ENCODE measurements around the gene CCDC91. TPM values are rescaled to one million over a fixed set of nuclear protein-coding genes. Genes with fewer than 3 reads are reported as not detected.
A peak's percentile ranks its signal among the peaks of the same experiment; 100 is the strongest.

The CCDC91 gene
- total RNA-seq, 2 experiments from 2014 or later, result 52.9 to 55.3 TPM

DNA sequence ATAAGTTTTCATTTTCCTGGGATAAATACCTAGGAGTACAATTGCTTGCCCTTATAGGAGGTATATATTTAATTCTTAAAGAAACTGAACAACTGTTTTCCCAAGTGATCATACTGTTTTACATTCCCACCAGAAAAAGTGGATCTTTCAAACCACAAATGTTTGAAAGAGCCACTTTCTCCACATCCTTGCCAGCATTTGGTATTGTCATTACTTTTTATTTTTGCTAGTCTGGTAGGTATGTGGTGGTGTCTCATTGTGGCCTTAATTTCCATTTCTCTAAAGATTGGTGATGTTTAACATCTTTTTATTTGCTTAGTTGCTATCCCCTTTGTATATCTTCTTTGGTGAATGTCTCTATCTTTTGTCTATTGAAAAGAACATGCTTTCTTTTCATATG lies 50.6 kb downstream of the CCDC91 start:
- TF ChIP-seq, protein P1, sequence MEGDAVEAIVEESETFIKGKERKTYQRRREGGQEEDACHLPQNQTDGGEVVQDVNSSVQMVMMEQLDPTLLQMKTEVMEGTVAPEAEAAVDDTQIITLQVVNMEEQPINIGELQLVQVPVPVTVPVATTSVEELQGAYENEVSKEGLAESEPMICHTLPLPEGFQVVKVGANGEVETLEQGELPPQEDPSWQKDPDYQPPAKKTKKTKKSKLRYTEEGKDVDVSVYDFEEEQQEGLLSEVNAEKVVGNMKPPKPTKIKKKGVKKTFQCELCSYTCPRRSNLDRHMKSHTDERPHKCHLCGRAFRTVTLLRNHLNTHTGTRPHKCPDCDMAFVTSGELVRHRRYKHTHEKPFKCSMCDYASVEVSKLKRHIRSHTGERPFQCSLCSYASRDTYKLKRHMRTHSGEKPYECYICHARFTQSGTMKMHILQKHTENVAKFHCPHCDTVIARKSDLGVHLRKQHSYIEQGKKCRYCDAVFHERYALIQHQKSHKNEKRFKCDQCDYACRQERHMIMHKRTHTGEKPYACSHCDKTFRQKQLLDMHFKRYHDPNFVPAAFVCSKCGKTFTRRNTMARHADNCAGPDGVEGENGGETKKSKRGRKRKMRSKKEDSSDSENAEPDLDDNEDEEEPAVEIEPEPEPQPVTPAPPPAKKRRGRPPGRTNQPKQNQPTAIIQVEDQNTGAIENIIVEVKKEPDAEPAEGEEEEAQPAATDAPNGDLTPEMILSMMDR (IDR thresholded peaks at IDR 0.05), result no peak
- POLR2A ChIA-PET, result no interaction called here
- no peaks in the 10 kb centered on the region for H3K4me1 ChIP-seq (ENCODE audit: insufficient read depth, low read length)
- H3K36me3 ChIP-seq (ENCODE audit: insufficient read depth, low read length), result no peaks in the 10 kb centered on the region
- DNase-seq (no peak), ATAC-seq (ENCODE audit: poor library complexity) (no peak)
- CTCF ChIA-PET, result no interaction called here
- Mint-ChIP-seq H3K4me3 (no peak overlapping the region), H3K27me3 (no peaks in the 10 kb centered on the region), H3K36me3 (ENCODE audit: low read depth) (no peaks in the 10 kb centered on the region), H3K9me3 (no peaks in the 10 kb centered on the region), H3K4me1 (ENCODE audit: low read depth) (peaks cover 20% of the 10 kb centered on the region), H3K27ac (no peak overlapping the region)
- no peaks in the 10 kb centered on the region for H3K27me3 ChIP-seq (ENCODE audit: control insufficient read depth in 1 of 2, insufficient read depth in 2 of 2, low read length in 2 of 2)
- no peak overlapping the region for H3K4me3 ChIP-seq (ENCODE audit: low read length)
- intact Hi-C loops (cut with DNase I, micrococcal nuclease), result no loop called here
- H3K27ac ChIP-seq (ENCODE audit: low read depth in 1 of 2, low read length in 2 of 2), result no peak overlapping the region
- H3K9me3 ChIP-seq (ENCODE audit: control insufficient read depth in 1 of 2, insufficient read depth in 1 of 2, low read length in 2 of 2), result no peaks in the 10 kb centered on the region

DNA sequence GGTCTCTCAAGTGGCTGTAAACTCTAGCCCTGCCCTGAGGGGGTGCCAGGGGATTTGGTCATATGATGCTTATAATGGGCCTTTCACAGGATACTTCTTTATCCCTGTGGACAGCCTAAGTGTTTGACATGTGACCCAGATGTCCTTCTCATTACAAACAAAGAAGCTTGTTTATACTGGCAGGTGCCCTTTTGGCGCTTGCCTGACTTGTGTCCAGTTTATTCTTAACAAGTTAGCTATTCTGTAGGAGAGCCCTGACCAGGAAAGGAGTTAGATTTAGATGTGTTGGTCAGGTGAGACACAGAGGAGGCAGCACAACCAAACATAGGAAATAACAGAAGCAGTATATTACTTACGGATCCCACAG lies 51.9 kb downstream of the CCDC91 start:
- H3K27me3 Mint-ChIP-seq, result no peaks in the 10 kb centered on the region
- DNase-seq, result no peak
- H3K36me3 Mint-ChIP-seq (ENCODE audit: low read depth), result no peaks in the 10 kb centered on the region
- TF ChIP-seq, protein P1 (IDR thresholded peaks at IDR 0.05), result no peak
- no peaks in the 10 kb centered on the region for H3K36me3 ChIP-seq (ENCODE audit: insufficient read depth, low read length)
- ChIA-PET POLR2A (no interaction called here), CTCF (no interaction called here)
- H3K27me3 ChIP-seq (ENCODE audit: control insufficient read depth in 1 of 2, insufficient read depth in 2 of 2, low read length in 2 of 2), result no peaks in the 10 kb centered on the region
- ATAC-seq (ENCODE audit: poor library complexity), result no peak
- no peak overlapping the region for H3K27ac Mint-ChIP-seq
- H3K4me1 ChIP-seq (ENCODE audit: insufficient read depth, low read length), result no peaks in the 10 kb centered on the region
- no peaks in the 10 kb centered on the region for H3K9me3 ChIP-seq (ENCODE audit: control insufficient read depth in 1 of 2, insufficient read depth in 1 of 2, low read length in 2 of 2)
- H3K27ac ChIP-seq (ENCODE audit: low read depth in 1 of 2, low read length in 2 of 2), result no peak overlapping the region
- peaks cover 29% of the 10 kb centered on the region for H3K4me1 Mint-ChIP-seq (ENCODE audit: low read depth)
- H3K4me3 Mint-ChIP-seq, result no peak overlapping the region
- H3K9me3 Mint-ChIP-seq, result no peaks in the 10 kb centered on the region
- H3K4me3 ChIP-seq (ENCODE audit: low read length), result no peak overlapping the region
- intact Hi-C loops (cut with DNase I, micrococcal nuclease), result no loop called here

DNA sequence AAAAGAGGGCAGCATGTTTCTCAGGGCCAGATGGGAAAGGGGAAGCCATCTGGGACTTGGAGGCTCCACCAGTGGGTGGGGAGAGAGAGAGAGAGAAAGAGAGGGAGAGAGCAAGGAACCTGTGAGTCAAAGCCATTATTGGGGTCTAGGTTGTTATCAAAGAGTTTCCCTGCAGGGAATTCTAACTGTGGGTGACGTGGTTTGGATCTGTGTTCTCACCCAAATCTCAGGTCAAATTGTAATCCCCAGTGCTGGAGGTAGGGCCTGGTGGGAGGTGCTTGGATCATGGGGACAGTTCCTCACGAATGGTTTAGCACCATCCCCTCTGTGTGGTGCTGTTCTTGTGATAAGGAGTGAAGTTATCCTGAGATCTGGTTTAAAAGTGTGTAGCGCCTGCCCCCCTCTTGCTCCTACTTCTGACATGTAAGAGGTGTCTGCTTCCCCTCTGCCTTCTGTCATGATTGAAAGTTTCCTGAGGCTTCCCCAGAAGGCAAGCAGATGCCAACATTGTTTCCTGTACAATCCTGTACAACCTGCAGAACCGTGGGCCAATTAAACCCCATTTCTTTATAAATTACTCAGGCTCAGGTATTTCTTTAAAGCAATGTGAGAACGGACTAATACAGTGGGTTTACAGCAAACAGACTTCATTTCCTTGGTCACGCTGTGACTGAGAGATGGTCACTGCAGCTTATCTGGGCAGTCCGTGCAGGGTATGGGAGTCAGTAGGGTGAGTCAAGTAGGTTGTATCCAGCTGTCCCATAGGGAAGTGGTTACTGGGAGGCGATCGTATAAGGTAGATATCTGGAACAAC lies 52.4 kb downstream of the CCDC91 start:
- TF ChIP-seq, protein P1 (IDR thresholded peaks at IDR 0.05), result no peak
- peaks cover 3% of the 10 kb centered on the region for H3K4me1 ChIP-seq (ENCODE audit: insufficient read depth, low read length)
- no peaks in the 10 kb centered on the region for H3K9me3 ChIP-seq (ENCODE audit: control insufficient read depth in 1 of 2, insufficient read depth in 1 of 2, low read length in 2 of 2)
- no peak overlapping the region for H3K4me3 Mint-ChIP-seq
- no peak overlapping the region for H3K4me3 ChIP-seq (ENCODE audit: low read length)
- ChIA-PET POLR2A (no interaction called here), CTCF (no interaction called here)
- no peaks in the 10 kb centered on the region for H3K36me3 ChIP-seq (ENCODE audit: insufficient read depth, low read length)
- H3K27me3 ChIP-seq (ENCODE audit: control insufficient read depth in 1 of 2, insufficient read depth in 2 of 2, low read length in 2 of 2), result no peaks in the 10 kb centered on the region
- H3K36me3 Mint-ChIP-seq (ENCODE audit: low read depth), result no peaks in the 10 kb centered on the region
- peak in 1 of 14 experiments; percentile 11 for DNase-seq
- no peak for ATAC-seq (ENCODE audit: poor library complexity)
- no peaks in the 10 kb centered on the region for H3K27me3 Mint-ChIP-seq
- intact Hi-C loops (cut with DNase I, micrococcal nuclease), result no loop called here
- no peak overlapping the region for H3K27ac Mint-ChIP-seq
- H3K27ac ChIP-seq (ENCODE audit: low read depth in 1 of 2, low read length in 2 of 2), result no peak overlapping the region
- H3K4me1 Mint-ChIP-seq (ENCODE audit: low read depth), result peaks cover 34% of the 10 kb centered on the region
- H3K9me3 Mint-ChIP-seq, result no peaks in the 10 kb centered on the region
